ENCODE measurements around the gene LSM3. TPM values are rescaled to one million over a fixed set of nuclear protein-coding genes. Genes with fewer than 3 reads are reported as not detected.

The LSM3 gene
- total and polyA plus RNA-seq, 7 donors: 8.0 to 20.4 (median 16.5) TPM

- Histone ChIP-seq H3K4me3 (no peak overlapping the region), H3K36me3 (no peaks in the 10 kb centered on the region), H3K4me1 (no peaks in the 10 kb centered on the region), H3K27ac (no peak overlapping the region), H3K27me3 (no peaks in the 10 kb centered on the region), H3K9me3 (no peaks in the 10 kb centered on the region)
- no peak for DNase-seq
- WGBS, 2 donors: 66 to 70% methylated on average over 4 of the region's 4 CpGs
- intact Hi-C loops (cut with DNase I): no loop called here
- TF ChIP-seq CTCF (IDR thresholded peaks at IDR 0.05): no peak
- TF ChIP-seq POLR2AphosphoS5 (IDR thresholded peaks at IDR 0.05): no peak
- no peak for TF ChIP-seq EP300 (IDR thresholded peaks at IDR 0.05)
- TF ChIP-seq POLR2A (IDR thresholded peaks at IDR 0.05): no peak
Measured at GRCh38 chr3:14211621-14212020, 33.0 kb downstream of the LSM3 start.

GRCh38 chr3:14212032-14212431, 33.4 kb downstream of the LSM3 start:
- WGBS, 2 donors: 92 to 94% methylated on average over 3 of the region's 3 CpGs
- Histone ChIP-seq H3K4me1 (no peaks in the 10 kb centered on the region), H3K27ac (no peak overlapping the region), H3K4me3 (no peak overlapping the region), H3K27me3 (no peaks in the 10 kb centered on the region), H3K9me3 (no peaks in the 10 kb centered on the region), H3K36me3 (no peaks in the 10 kb centered on the region)
- DNase-seq: no peak
- TF ChIP-seq POLR2A (IDR thresholded peaks at IDR 0.05) (no peak), EP300 (IDR thresholded peaks at IDR 0.05) (no peak), POLR2AphosphoS5 (IDR thresholded peaks at IDR 0.05) (no peak), CTCF (IDR thresholded peaks at IDR 0.05) (no peak)
- intact Hi-C loops (cut with DNase I): no loop called here

GRCh38 chr3:14213066-14213774, 34.6 kb downstream of the LSM3 start:
- TF ChIP-seq EP300 (IDR thresholded peaks at IDR 0.05): no peak
- no peak for TF ChIP-seq CTCF (IDR thresholded peaks at IDR 0.05)
- no peak for TF ChIP-seq POLR2A (IDR thresholded peaks at IDR 0.05)
- no peak for TF ChIP-seq POLR2AphosphoS5 (IDR thresholded peaks at IDR 0.05)
- no peak for DNase-seq
- intact Hi-C loops (cut with DNase I): no loop called here
- Histone ChIP-seq H3K9me3 (no peaks in the 10 kb centered on the region), H3K27me3 (no peaks in the 10 kb centered on the region), H3K4me1 (no peaks in the 10 kb centered on the region), H3K4me3 (no peak overlapping the region), H3K27ac (no peak overlapping the region), H3K36me3 (no peaks in the 10 kb centered on the region)
- 92 to 93% methylated on average over 7 of the region's 7 CpGs for WGBS, 2 donors

- WGBS, 2 donors: 38 to 81% methylated on average over 4 of the region's 4 CpGs
- no peaks in the 10 kb centered on the region for H3K36me3 ChIP-seq
- no peak overlapping the region for H3K4me3 ChIP-seq
- no peaks in the 10 kb centered on the region for H3K27me3 ChIP-seq
- H3K27ac ChIP-seq: no peak overlapping the region
- no peak for TF ChIP-seq CTCF (IDR thresholded peaks at IDR 0.05)
- TF ChIP-seq POLR2A (IDR thresholded peaks at IDR 0.05): no peak
- TF ChIP-seq POLR2AphosphoS5 (IDR thresholded peaks at IDR 0.05): no peak
- no peak for TF ChIP-seq EP300 (IDR thresholded peaks at IDR 0.05)
- no peak for DNase-seq
- no peaks in the 10 kb centered on the region for H3K9me3 ChIP-seq
- intact Hi-C loops (cut with DNase I): no loop called here
- H3K4me1 ChIP-seq: no peaks in the 10 kb centered on the region
Measured at GRCh38 chr3:14214764-14215163, 36.1 kb downstream of the LSM3 start.

All from sigmoid colon (tissue), 7 donors.